Sigmoid colon (tissue), 4 donors: ENCODE data around the gene SLC6A8.

Experiments used
- CTCF ChIP-seq, 4 experiments: fragments of 450-650 bp in 3 of 4; fragments of 200-600 bp in 1 of 4; IDR thresholded peaks; one replicate each; pipeline ENCODE4 v1.5.1; 2016 to 2019; ENCODE audit warnings: antibody characterized with exemption in 4 of 4, mild to moderate bottlenecking in 3 of 4, moderate library complexity in 2 of 4
- EP300 ChIP-seq, 4 donors: sonication (generic); formaldehyde crosslinking; IDR thresholded peaks; one replicate each; pipeline ENCODE4 v1.6.1; 2017; ENCODE audit warnings: antibody characterized with exemption in 4 of 4
- POLR2A ChIP-seq, 2 donors: fragments of 450-650 bp; IDR thresholded peaks; one replicate each; pipeline ENCODE4 v1.6.1; 2016; ENCODE audit warnings: antibody characterized with exemption in 2 of 2, mild to moderate bottlenecking in 2 of 2, moderate library complexity in 2 of 2
- POLR2AphosphoS5 ChIP-seq, 4 donors: sonication (generic); formaldehyde crosslinking; IDR thresholded peaks; one replicate each; pipeline ENCODE4 v1.6.1; 2017; ENCODE audit warnings: antibody characterized with exemption in 4 of 4

GRCh38 chrX:153744210-153745066 lies 56.7 kb downstream of the SLC6A8 start:
- TF ChIP-seq CTCF (IDR thresholded peaks at IDR 0.05) (no peak), POLR2A (IDR thresholded peaks at IDR 0.05) (no peak), EP300 (IDR thresholded peaks at IDR 0.05) (no peak), POLR2AphosphoS5 (IDR thresholded peaks at IDR 0.05) (peak in 1 of 4 donors; percentile 24)
